Suppressor macrophage (primary cell): Measurements from ENCODE around the gene POLG.

Experiments used
- DNase-seq, 4 experiments: peaks; one replicate each; pipeline ENCODE4 v3.0.0-alpha.2; 2020 to 2022

Gene POLG

GRCh38 chr15:89370120-89370977 lies 35.7 kb upstream of the POLG start:
- no peak for DNase-seq

- no peak for DNase-seq
Measured at GRCh38 chr15:89369341-89369947, 34.8 kb upstream of the POLG start.

- DNase-seq: no peak
Measured at GRCh38 chr15:89368566-89369223, 34.1 kb upstream of the POLG start.

- peak in 3 of 4 experiments; percentile 26 to 36 (median 32) for DNase-seq
Measured at GRCh38 chr15:89367485-89368451, 33.1 kb upstream of the POLG start.

- DNase-seq: no peak
Measured at GRCh38 chr15:89366656-89367393, 32.2 kb upstream of the POLG start.

GRCh38 chr15:89365462-89366065 lies 30.9 kb upstream of the POLG start:
- no peak for DNase-seq

GRCh38 chr15:89364741-89365450 lies 30.3 kb upstream of the POLG start:
- no peak for DNase-seq

GRCh38 chr15:89364341-89364740 lies 29.7 kb upstream of the POLG start:
- DNase-seq: peak; percentile 83 to 92 (median 86)

- no peak for DNase-seq
Measured at GRCh38 chr15:89363770-89364169, 29.1 kb upstream of the POLG start.

- peak; percentile 74 to 88 (median 84) for DNase-seq
Measured at GRCh38 chr15:89363133-89363532, 28.5 kb upstream of the POLG start.

GRCh38 chr15:89362203-89363101 lies 27.8 kb upstream of the POLG start:
- peak in 1 of 4 experiments; percentile 16 for DNase-seq

- peak; percentile 71 to 88 (median 82) for DNase-seq
Measured at GRCh38 chr15:89361451-89362202, 27.0 kb upstream of the POLG start.

- no peak for DNase-seq
Measured at GRCh38 chr15:89360294-89360971, 25.8 kb upstream of the POLG start.

GRCh38 chr15:89359471-89360293 lies 25.1 kb upstream of the POLG start:
- DNase-seq: no peak

- peak; percentile 80 to 91 (median 87) for DNase-seq
Measured at GRCh38 chr15:89358755-89359439, 24.3 kb upstream of the POLG start.

- no peak for DNase-seq
Measured at GRCh38 chr15:89358435-89358754, 23.8 kb upstream of the POLG start.
